ENCODE results near the gene ANXA2R. TPM values are rescaled to one million over a fixed set of nuclear protein-coding genes. Genes with fewer than 3 reads are reported as not detected.
A peak's percentile ranks its signal among the peaks of the same experiment; 100 is the strongest.

The ANXA2R gene
- total and polyA plus RNA-seq, 4 experiments from 2014 or later: 35.8 to 47.8 (median 45.2) TPM

DNA sequence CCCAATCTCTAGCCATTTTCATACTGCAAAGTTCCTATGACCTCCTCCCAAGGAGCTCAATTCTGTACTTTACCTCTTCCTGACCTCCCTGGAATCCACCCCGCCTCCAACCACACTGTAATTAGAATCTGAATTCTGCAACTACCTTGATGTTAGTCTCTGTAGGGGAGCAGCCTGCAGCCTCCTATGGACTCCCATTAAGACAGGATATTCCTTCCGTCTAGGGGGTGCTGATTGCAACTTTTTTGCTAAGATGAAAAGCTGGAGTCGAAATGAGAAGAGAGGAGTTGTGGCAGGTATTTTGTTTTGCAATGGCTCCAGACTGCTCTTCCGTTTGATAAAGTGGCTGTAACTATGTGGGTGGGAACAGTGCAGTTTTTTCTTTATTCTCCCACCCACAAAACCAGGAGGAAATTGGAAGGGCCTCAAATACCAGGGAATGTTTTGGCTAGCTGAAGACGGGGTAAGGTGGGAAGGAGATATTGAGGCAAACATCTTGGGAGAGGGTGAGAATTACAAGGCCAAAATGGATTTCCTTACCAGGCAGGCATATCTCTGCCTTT lies 23.8 kb downstream of the ANXA2R start:
- Histone ChIP-seq H3K4me3 (ENCODE audit: low read length in 2 of 2) (peak overlapping the region; percentile 57 to 73), H3K9me3 (ENCODE audit: control insufficient read depth in 1 of 2, low read length in 2 of 2) (no peaks in the 10 kb centered on the region), H3K4me1 (ENCODE audit: insufficient read depth, low read length) (peaks cover 50% of the 10 kb centered on the region), H3K27ac (ENCODE audit: low read depth, low read length) (peak overlapping the region; percentile 94), H3K27me3 (ENCODE audit: insufficient read depth, low read length) (no peaks in the 10 kb centered on the region), H3K36me3 (ENCODE audit: insufficient read depth, low read length) (no peaks in the 10 kb centered on the region)
- H3K4me1 Mint-ChIP-seq: peaks cover 27 to 71% (median 39%) of the 10 kb centered on the region in 4 donors
- CTCF ChIA-PET (ENCODE audit: partially characterized antibody): interaction anchor here (1.1 to 11.2 kb wide), 7 partner anchors 9 to 106 kb away, joined by 3 to 226 read pairs (median 86); no protein-coding TSS in a partner anchor
- H3K4me3 Mint-ChIP-seq: peak overlapping the region; percentile 94 to 99 (median 98)
- peak overlapping the region; percentile 99 to 100 (median 100) for H3K27ac Mint-ChIP-seq
- intact Hi-C loops (cut with micrococcal nuclease): loop anchor here (5.0 kb wide), 1 partner anchor 466 kb away; the partner anchor contains the start of gene TMEM267
- H3K36me3 Mint-ChIP-seq: peaks cover 0 to 28% of the 10 kb centered on the region in 2 donors
- peaks cover 0 to 18% (median 0%) of the 10 kb centered on the region in 8 donors for H3K9me3 Mint-ChIP-seq
- POLR2A ChIA-PET (ENCODE audit: partially characterized antibody): interaction anchor here (1.1 to 20.1 kb wide), 10 partner anchors 8 to 469 kb away, joined by 3 to 1197 read pairs (median 208); partner anchors contain the start of genes ANXA2R, TMEM267 and ZNF131
- DNase-seq: no peak
- no peaks in the 10 kb centered on the region for H3K27me3 Mint-ChIP-seq

DNA sequence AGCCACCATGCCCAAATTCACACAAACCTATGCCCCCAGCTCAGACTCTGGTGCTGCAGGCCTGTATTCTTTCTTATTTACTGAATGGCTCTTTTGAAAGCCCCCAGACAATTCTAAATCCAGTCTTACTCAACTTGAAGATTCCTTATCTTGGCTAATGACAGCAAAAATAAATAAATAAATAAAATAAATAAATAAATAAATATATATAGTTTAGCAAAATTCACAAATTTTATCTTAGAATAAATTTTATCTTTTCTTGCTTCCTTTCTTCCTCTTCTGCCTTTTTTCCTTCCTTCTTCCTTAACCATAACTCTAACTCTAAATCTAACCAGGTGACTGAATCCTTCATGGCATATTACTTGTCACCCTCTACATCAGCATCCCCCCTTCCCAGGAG lies 25.6 kb downstream of the ANXA2R start:
- H3K27ac ChIP-seq (ENCODE audit: low read depth, low read length): no peak overlapping the region
- Mint-ChIP-seq H3K36me3 (peaks cover 0 to 22% of the 10 kb centered on the region in 2 donors), H3K27ac (peak overlapping the region in 5 of 7 donors; percentile 37 to 100 (median 71)), H3K4me3 (peak overlapping the region in 4 of 8 donors; percentile 15 to 99 (median 97)), H3K9me3 (peaks cover 0 to 15% (median 0%) of the 10 kb centered on the region in 8 donors), H3K27me3 (no peaks in the 10 kb centered on the region), H3K4me1 (peaks cover 35 to 71% (median 51%) of the 10 kb centered on the region in 4 donors)
- ChIA-PET POLR2A (ENCODE audit: partially characterized antibody) (interaction anchor here (3.0 to 20.1 kb wide), 2 partner anchors 22 to 26 kb away, joined by 23 to 1197 read pairs; partner anchors contain the start of gene ANXA2R), CTCF (ENCODE audit: partially characterized antibody) (interaction anchor here (1.1 to 11.2 kb wide), 3 partner anchors 22 to 65 kb away, joined by 3 to 226 read pairs (median 5); partner anchors contain the start of gene ANXA2R)
- no peaks in the 10 kb centered on the region for H3K9me3 ChIP-seq (ENCODE audit: control insufficient read depth in 1 of 2, low read length in 2 of 2)
- H3K27me3 ChIP-seq (ENCODE audit: insufficient read depth, low read length): no peaks in the 10 kb centered on the region
- peaks cover 56% of the 10 kb centered on the region for H3K4me1 ChIP-seq (ENCODE audit: insufficient read depth, low read length)
- no peaks in the 10 kb centered on the region for H3K36me3 ChIP-seq (ENCODE audit: insufficient read depth, low read length)
- H3K4me3 ChIP-seq (ENCODE audit: low read length in 2 of 2): no peak overlapping the region
- intact Hi-C loops (cut with micrococcal nuclease): no loop called here
- no peak for DNase-seq

DNA sequence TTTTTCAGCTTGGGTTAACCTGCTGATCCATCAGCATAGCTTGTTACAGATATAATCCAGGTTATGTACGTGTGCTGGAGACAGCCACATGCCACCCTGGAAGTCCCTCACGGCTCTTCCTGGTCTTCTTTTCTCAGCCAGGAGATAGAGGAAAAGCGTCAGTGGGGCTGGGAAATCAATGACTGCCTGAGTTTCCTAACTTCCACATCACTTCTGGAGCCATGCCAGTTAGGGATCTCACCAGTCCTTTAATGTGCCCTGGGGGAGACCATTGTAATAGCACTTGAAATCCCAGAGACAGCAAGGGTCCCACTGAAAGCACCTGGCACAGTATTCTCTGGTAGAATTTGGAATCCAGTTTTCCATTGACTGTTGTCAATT lies 29.2 kb downstream of the ANXA2R start:
- Histone ChIP-seq H3K4me1 (ENCODE audit: insufficient read depth, low read length) (peaks cover 56% of the 10 kb centered on the region), H3K9me3 (ENCODE audit: control insufficient read depth in 1 of 2, low read length in 2 of 2) (no peaks in the 10 kb centered on the region), H3K36me3 (ENCODE audit: insufficient read depth, low read length) (no peaks in the 10 kb centered on the region), H3K27ac (ENCODE audit: low read depth, low read length) (peak overlapping the region; percentile 85), H3K4me3 (ENCODE audit: low read length in 2 of 2) (no peak overlapping the region), H3K27me3 (ENCODE audit: insufficient read depth, low read length) (no peaks in the 10 kb centered on the region)
- Mint-ChIP-seq H3K36me3 (peaks cover 0 to 18% of the 10 kb centered on the region in 2 donors), H3K9me3 (peaks cover 0 to 4% (median 0%) of the 10 kb centered on the region in 8 donors), H3K27me3 (no peaks in the 10 kb centered on the region), H3K27ac (peak overlapping the region; percentile 90 to 98 (median 96)), H3K4me1 (peaks cover 32 to 63% (median 49%) of the 10 kb centered on the region in 4 donors), H3K4me3 (peak overlapping the region; percentile 84 to 94 (median 90))
- intact Hi-C loops (cut with micrococcal nuclease): no loop called here
- no peak for DNase-seq
- ChIA-PET POLR2A (ENCODE audit: partially characterized antibody) (interaction anchor here (0.7 to 6.5 kb wide), 11 partner anchors 10 to 473 kb away, joined by 3 to 893 read pairs (median 4); partner anchors contain the start of genes ANXA2R and TMEM267), CTCF (ENCODE audit: partially characterized antibody) (interaction anchor here (0.8 to 1.0 kb wide), 2 partner anchors 17 to 31 kb away, joined by 4 read pairs; no protein-coding TSS in a partner anchor)

DNA sequence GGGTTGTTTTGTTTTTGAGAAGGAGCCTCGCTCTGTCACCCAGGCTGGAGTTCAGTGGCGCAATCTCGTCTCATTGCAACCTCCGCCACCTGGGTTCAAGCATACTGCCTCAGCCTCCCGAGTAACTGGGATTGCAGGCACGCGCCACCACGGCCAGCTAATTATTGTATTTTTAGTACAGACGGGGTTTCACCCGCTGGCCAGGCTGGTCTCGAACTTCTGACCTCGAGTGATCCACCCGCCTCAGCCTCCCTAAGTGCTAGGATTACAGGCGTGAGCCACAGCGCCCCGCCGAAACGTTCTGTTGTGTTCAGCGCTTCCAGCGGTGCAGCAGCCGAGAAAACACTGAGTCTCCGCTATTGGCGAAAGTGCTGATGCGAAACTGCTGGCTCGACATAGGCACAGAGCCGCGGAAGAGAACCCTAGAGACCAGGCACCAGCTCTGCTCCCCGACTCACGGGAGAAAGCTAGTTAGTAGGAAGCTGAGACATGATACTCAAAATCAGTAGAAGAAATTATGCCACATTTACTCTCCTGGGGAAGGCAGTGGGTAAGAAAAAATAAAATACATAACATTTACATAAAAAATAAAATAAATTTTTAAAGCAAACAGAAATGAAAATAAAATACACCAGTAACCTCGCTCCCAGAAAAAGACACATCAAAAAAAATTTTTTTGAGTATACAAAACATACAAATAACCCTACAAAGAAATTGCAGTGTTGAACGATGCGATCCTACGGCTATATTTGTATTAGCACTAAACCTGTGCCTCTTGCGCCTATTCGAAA lies 31.6 kb downstream of the ANXA2R start:
- ChIA-PET CTCF (ENCODE audit: partially characterized antibody) (interaction anchor here (0.5 to 5.3 kb wide), 16 partner anchors 9 to 476 kb away, joined by 3 to 149 read pairs (median 12); partner anchors contain the start of gene ZNF131), POLR2A (ENCODE audit: partially characterized antibody) (interaction anchor here (0.7 to 6.5 kb wide), 26 partner anchors 12 to 1138 kb away, joined by 3 to 893 read pairs (median 10); partner anchors contain the start of genes ANXA2R, HMGCS1, NNT and TMEM267)
- Mint-ChIP-seq H3K36me3 (peaks cover 0 to 18% of the 10 kb centered on the region in 2 donors), H3K27ac (peak overlapping the region; percentile 90 to 99 (median 97)), H3K4me3 (peak overlapping the region; percentile 84 to 94 (median 91)), H3K9me3 (no peaks in the 10 kb centered on the region), H3K4me1 (peaks cover 19 to 48% (median 33%) of the 10 kb centered on the region in 4 donors), H3K27me3 (no peaks in the 10 kb centered on the region)
- H3K27me3 ChIP-seq (ENCODE audit: insufficient read depth, low read length): no peaks in the 10 kb centered on the region
- peak; percentile 89 to 92 (median 90) for DNase-seq
- H3K9me3 ChIP-seq (ENCODE audit: control insufficient read depth in 1 of 2, low read length in 2 of 2): no peaks in the 10 kb centered on the region
- intact Hi-C loops (cut with micrococcal nuclease): loop anchor here (1.0 to 5.0 kb wide), 7 partner anchors 10 to 114 kb away; partner anchors contain the start of genes ANXA2R and ZNF131
- H3K36me3 ChIP-seq (ENCODE audit: insufficient read depth, low read length): no peaks in the 10 kb centered on the region
- H3K4me1 ChIP-seq (ENCODE audit: insufficient read depth, low read length): peaks cover 38% of the 10 kb centered on the region
- peak overlapping the region; percentile 66 to 84 for H3K4me3 ChIP-seq (ENCODE audit: low read length in 2 of 2)
- peak overlapping the region; percentile 85 for H3K27ac ChIP-seq (ENCODE audit: low read depth, low read length)

DNA sequence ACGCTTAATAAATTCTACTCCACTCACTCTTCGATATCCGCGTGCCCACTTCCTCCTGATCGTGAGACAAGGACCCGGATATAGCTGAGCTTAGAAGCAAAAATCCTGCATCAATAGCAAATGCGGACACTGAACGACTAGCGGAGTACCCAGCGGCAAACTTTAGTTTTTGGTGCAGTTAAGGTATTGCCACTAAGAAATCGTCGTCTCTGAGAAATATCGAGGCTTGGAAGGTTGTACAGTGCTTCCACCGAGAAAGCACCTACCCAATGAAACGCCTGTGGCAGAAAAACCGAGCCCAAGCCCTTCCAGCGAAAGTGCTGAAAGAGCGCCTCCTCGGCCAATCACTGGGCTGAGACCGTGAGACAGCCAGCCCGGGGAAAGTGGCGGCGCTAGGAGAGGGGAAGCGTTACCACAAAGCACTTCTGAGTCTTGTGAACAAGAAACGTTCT lies 32.2 kb downstream of the ANXA2R start:
- peaks cover 38% of the 10 kb centered on the region for H3K4me1 ChIP-seq (ENCODE audit: insufficient read depth, low read length)
- ChIA-PET CTCF (ENCODE audit: partially characterized antibody) (interaction anchor here (0.6 to 5.3 kb wide), 21 partner anchors 9 to 476 kb away, joined by 3 to 149 read pairs (median 6); partner anchors contain the start of gene TMEM267), POLR2A (ENCODE audit: partially characterized antibody) (interaction anchor here (0.6 to 6.5 kb wide), 23 partner anchors 13 to 1137 kb away, joined by 3 to 893 read pairs (median 11); partner anchors contain the start of genes ANXA2R, HMGCS1, NNT and TMEM267)
- Mint-ChIP-seq H3K27ac (peak overlapping the region; percentile 90 to 99 (median 97)), H3K4me3 (peak overlapping the region; percentile 84 to 94 (median 91)), H3K4me1 (peaks cover 19 to 48% (median 33%) of the 10 kb centered on the region in 4 donors), H3K9me3 (no peaks in the 10 kb centered on the region), H3K27me3 (no peaks in the 10 kb centered on the region), H3K36me3 (peaks cover 0 to 18% of the 10 kb centered on the region in 2 donors)
- no peaks in the 10 kb centered on the region for H3K9me3 ChIP-seq (ENCODE audit: control insufficient read depth in 1 of 2, low read length in 2 of 2)
- peak overlapping the region; percentile 66 to 84 for H3K4me3 ChIP-seq (ENCODE audit: low read length in 2 of 2)
- H3K36me3 ChIP-seq (ENCODE audit: insufficient read depth, low read length): no peaks in the 10 kb centered on the region
- peak; percentile 88 to 91 (median 89) for DNase-seq
- no peaks in the 10 kb centered on the region for H3K27me3 ChIP-seq (ENCODE audit: insufficient read depth, low read length)
- intact Hi-C loops (cut with micrococcal nuclease): loop anchor here (1.0 to 5.0 kb wide), 7 partner anchors 10 to 114 kb away; partner anchors contain the start of genes ANXA2R and ZNF131
- H3K27ac ChIP-seq (ENCODE audit: low read depth, low read length): peak overlapping the region; percentile 85

DNA sequence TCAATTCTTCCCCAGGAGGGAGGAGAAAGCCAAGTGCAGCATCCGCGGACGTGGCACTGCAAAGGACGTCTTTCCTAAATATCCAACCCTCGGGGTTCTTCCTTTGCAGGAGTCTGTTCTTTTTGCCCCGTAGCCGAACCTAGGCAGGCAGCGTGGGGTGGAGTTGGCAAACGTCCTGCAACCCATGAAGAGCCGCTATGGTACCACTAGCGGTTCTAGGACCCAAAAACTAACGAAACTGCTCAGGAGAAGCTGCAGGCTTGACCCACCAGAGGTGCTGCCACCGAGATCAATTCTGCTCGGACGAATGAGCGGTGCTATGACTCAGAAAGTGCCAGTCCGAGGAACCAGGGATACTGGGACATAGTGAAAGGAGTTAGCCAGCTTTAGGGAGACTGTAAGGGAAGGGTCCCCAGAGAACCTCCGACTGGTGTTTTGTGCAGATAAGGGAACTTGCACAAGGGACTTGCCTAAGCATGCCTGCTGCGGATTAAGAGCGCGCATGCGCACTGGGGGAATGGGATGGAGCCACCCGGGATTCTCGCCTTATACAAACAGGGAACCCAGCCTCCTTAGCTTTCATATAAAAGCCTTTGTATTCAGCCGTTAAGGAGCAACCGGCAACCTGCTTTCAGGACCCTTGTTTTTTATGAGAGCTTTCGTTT lies 32.7 kb downstream of the ANXA2R start:
- Histone ChIP-seq H3K27me3 (ENCODE audit: insufficient read depth, low read length) (no peaks in the 10 kb centered on the region), H3K27ac (ENCODE audit: low read depth, low read length) (peak overlapping the region; percentile 85), H3K9me3 (ENCODE audit: control insufficient read depth in 1 of 2, low read length in 2 of 2) (no peaks in the 10 kb centered on the region), H3K4me3 (ENCODE audit: low read length in 2 of 2) (peak overlapping the region; percentile 66 to 84), H3K4me1 (ENCODE audit: insufficient read depth, low read length) (peaks cover 38% of the 10 kb centered on the region), H3K36me3 (ENCODE audit: insufficient read depth, low read length) (no peaks in the 10 kb centered on the region)
- ChIA-PET CTCF (ENCODE audit: partially characterized antibody) (interaction anchor here (0.6 to 5.3 kb wide), 18 partner anchors 8 to 477 kb away, joined by 3 to 149 read pairs (median 6); partner anchors contain the start of gene TMEM267), POLR2A (ENCODE audit: partially characterized antibody) (interaction anchor here (0.6 to 6.5 kb wide), 22 partner anchors 13 to 1136 kb away, joined by 3 to 893 read pairs (median 11); partner anchors contain the start of genes ANXA2R, HMGCS1, NNT and TMEM267)
- Mint-ChIP-seq H3K9me3 (no peaks in the 10 kb centered on the region), H3K4me1 (peaks cover 18 to 48% (median 30%) of the 10 kb centered on the region in 4 donors), H3K27me3 (no peaks in the 10 kb centered on the region), H3K4me3 (peak overlapping the region; percentile 84 to 94 (median 91)), H3K27ac (peak overlapping the region; percentile 90 to 99 (median 97)), H3K36me3 (peaks cover 0 to 18% of the 10 kb centered on the region in 2 donors)
- intact Hi-C loops (cut with micrococcal nuclease): loop anchor here (5.0 kb wide), 1 partner anchor 115 kb away; the partner anchor contains the start of gene ZNF131
- peak in 4 of 5 donors; percentile 83 to 89 (median 86) for DNase-seq
